K562 (cell line): ENCODE data around the gene PRSS50. TPM values are rescaled to one million over a fixed set of nuclear protein-coding genes. Genes with fewer than 3 reads are reported as not detected.

Source experiments
- ATAC-seq: fragments of 200-7000 bp; cut with Tn5 transposase; 3 replicates; pipeline ENCODE4 v1.9.1; 2020; ENCODE audit warnings: moderate library complexity
- BruUV-seq: library from RNA; stranded (reverse); fragments of 400-500 nt; replicated peaks from 2 replicates; lab custom pipeline; 2021; lab: Mats Ljungman, UMichigan
- CTCF ChIA-PET: fragments of 300-600 bp; formaldehyde crosslinking; extraction: SDS; loops from one replicate; lab custom pipeline; 2021; ENCODE audit warnings: low intra/inter-chr PET ratio; lab: Yijun Ruan, JAX
- POLR2A ChIA-PET: fragments of 300-600, 350-650 bp; sonication (Branson Sonifier 250); formaldehyde crosslinking; extraction: SDS; loops from one replicate; lab custom pipeline; 2021; ENCODE audit warnings: antibody characterized with exemption, inconsistent platforms; lab: Yijun Ruan, JAX
- DNase-seq, 4 experiments: peaks; one replicate each; pipeline versions ENCODE4 v3.0.0 to v3.0.0-alpha.2; 2011 to 2018; ENCODE audit warnings: low spot score in 3 of 4, mixed read lengths in 3 of 4; ENCODE audit errors: extremely low read depth in 1 of 4
- FAIRE-seq: peaks from 2 replicates; lab custom pipeline; 2011; peaks lifted over from hg19 to GRCh38; lab: Jason Lieb, UNC
- H2AFZ ChIP-seq: 2 replicates; pipeline ENCODE4 v1.6.0; 2011; ENCODE audit warnings: low read depth, low read length, control low read depth, inconsistent platforms
- H3K27ac ChIP-seq: fragments of 200-600 bp; 3 replicates; pipeline ENCODE4 v1.8.0; 2011; ENCODE audit warnings: low read depth, mild to moderate bottlenecking, control low read depth, inconsistent platforms, low read length, moderate library complexity, mixed read lengths; ENCODE audit errors: extremely low read depth
- H3K27me3 ChIP-seq, 2 experiments: fragments of 300-600 bp in 1 of 2; 2 replicates in 1 of 2; 3 replicates in 1 of 2; pipeline versions ENCODE4 v1.6.0 to v1.8.0; 2011; ENCODE audit warnings: inconsistent platforms in 2 of 2, low read length in 2 of 2, mild to moderate bottlenecking in 1 of 2, mixed read lengths in 1 of 2, moderate library complexity in 1 of 2; ENCODE audit not compliant: control insufficient read depth in 2 of 2, insufficient read depth in 2 of 2
- H3K36me3 ChIP-seq: fragments of 300-600 bp; 3 replicates; pipeline ENCODE4 v1.8.0; 2011; ENCODE audit warnings: mild to moderate bottlenecking, low read length, inconsistent platforms; ENCODE audit not compliant: control insufficient read depth, insufficient read depth
- H3K4me1 ChIP-seq, 2 experiments: fragments of 200-600 bp in 1 of 2; replicated peaks in 1 of 2; 2 replicates in 1 of 2; 3 replicates in 1 of 2; pipeline versions ENCODE4 v1.5.1 to v1.8.0; 2011; ENCODE audit warnings: inconsistent platforms in 2 of 2, low read length in 2 of 2, mild to moderate bottlenecking in 1 of 2, mixed read lengths in 1 of 2, moderate library complexity in 1 of 2; ENCODE audit not compliant: control insufficient read depth in 2 of 2, insufficient read depth in 2 of 2
- H3K4me2 ChIP-seq: 2 replicates; pipeline ENCODE4 v1.6.1; 2011; ENCODE audit warnings: low read length, control low read depth, inconsistent platforms, mixed read lengths; ENCODE audit not compliant: insufficient read depth
- H3K4me3 ChIP-seq: fragments of 200-600 bp; sonication (generic), shearing (Covaris generic); 2 replicates; pipeline ENCODE4 v1.5.1; 2016; ENCODE audit warnings: control low read depth, inconsistent platforms
- H3K79me2 ChIP-seq: fragments of 200-600 bp; 3 replicates; pipeline ENCODE4 v1.8.0; 2011; ENCODE audit warnings: low read length, inconsistent platforms; ENCODE audit not compliant: control insufficient read depth, insufficient read depth
- H3K9ac ChIP-seq, 2 experiments: 2 replicates each; pipeline versions ENCODE4 v1.6.0 to v1.6.1; 2011; ENCODE audit warnings: low read depth in 2 of 2, low read length in 2 of 2, control low read depth in 1 of 2, inconsistent platforms in 1 of 2, mild to moderate bottlenecking in 1 of 2, mixed read lengths in 1 of 2; ENCODE audit not compliant: insufficient read depth in 1 of 2
- H3K9me1 ChIP-seq: one replicate; pipeline ENCODE4 v1.6.0; 2011; ENCODE audit warnings: inconsistent platforms, mild to moderate bottlenecking, low read length, moderate library complexity; ENCODE audit not compliant: control insufficient read depth, insufficient read depth
- H3K9me3 ChIP-seq: replicated peaks from 2 replicates; pipeline ENCODE4 v1.5.1; 2011; ENCODE audit warnings: low read depth, low read length, inconsistent platforms; ENCODE audit not compliant: control insufficient read depth, insufficient read depth
- H4K20me1 ChIP-seq: replicated peaks from 2 replicates; pipeline ENCODE4 v1.6.1; 2011; ENCODE audit warnings: low read length, inconsistent platforms, mixed read lengths; ENCODE audit not compliant: control insufficient read depth, insufficient read depth
- ASH1L ChIP-seq: fragments of 450-650 bp; IDR thresholded peaks from 2 replicates; pipeline ENCODE4 v1.6.1; 2018; ENCODE audit warnings: borderline replicate concordance, mild to moderate bottlenecking, low read depth; ENCODE audit not compliant: partially characterized antibody
- MTA3 ChIP-seq: fragments of 450-650 bp; formaldehyde crosslinking; IDR thresholded peaks from 2 replicates; pipeline ENCODE4 v1.6.1; 2017; ENCODE audit warnings: mild to moderate bottlenecking, borderline replicate concordance
- NONO ChIP-seq, 2 experiments: fragments of 200-400 bp in 1 of 2; fragments of 450-650 bp in 1 of 2; formaldehyde crosslinking in 1 of 2; IDR thresholded peaks; 2 replicates each; pipeline ENCODE4 v1.6.1; 2017; ENCODE audit warnings: low read depth in 2 of 2, mild to moderate bottlenecking in 2 of 2, moderate library complexity in 2 of 2, low read length in 1 of 2
- NR2F6 ChIP-seq: fragments of 450-650 bp; formaldehyde crosslinking; IDR thresholded peaks from 2 replicates; pipeline ENCODE4 v1.4.0; 2020; ENCODE audit warnings: mild to moderate bottlenecking
- PATZ1 ChIP-seq: fragments of 250-450 bp; sonication (Bioruptor Pico); IDR thresholded peaks from 2 replicates; pipeline ENCODE4 v1.5.0; 2020; ENCODE audit warnings: mild to moderate bottlenecking, borderline replicate concordance
- SPI1 ChIP-seq: IDR thresholded peaks from 2 replicates; pipeline ENCODE4 v1.6.1; 2011; ENCODE audit warnings: low read depth, low read length, control low read depth, borderline replicate concordance
- ZFP1 ChIP-seq: fragments of 450-650 bp; formaldehyde crosslinking; IDR thresholded peaks from 2 replicates; pipeline ENCODE4 v1.4.0; 2020; ENCODE audit warnings: mild to moderate bottlenecking, mixed read lengths
- ZNF232 ChIP-seq: sonication (generic); formaldehyde crosslinking; IDR thresholded peaks from 2 replicates; pipeline ENCODE4 v1.8.0; 2022; ENCODE audit warnings: mild to moderate bottlenecking, missing genetic modification reagents
- ZNF609 ChIP-seq: sonication (generic); formaldehyde crosslinking; IDR thresholded peaks from 2 replicates; pipeline ENCODE4 v1.8.1; 2023; ENCODE audit warnings: missing genetic modification reagents, mild to moderate bottlenecking, borderline replicate concordance
- WGBS: fragments of 100-300 bp; shearing (Covaris generic); methylation state at CpG from one replicate; pipeline ENCODE4 v1.1.6; 2016; ENCODE audit warnings: low coverage, mixed read lengths; ENCODE audit not compliant: insufficient coverage; ENCODE audit errors: missing lambda C conversion rate; 5-methylcytosine and 5-hydroxymethylcytosine counted together
- in situ Hi-C: fragments of 300-500 bp; cut with MboI; formaldehyde crosslinking; loops from 4 replicates; pipeline ENCODE4 v1.15.0; 2018; ENCODE audit warnings: inconsistent platforms, mixed read lengths
- intact Hi-C: fragments of 100-400 bp; cut with micrococcal nuclease; formaldehyde crosslinking; loops from 2 replicates; pipeline ENCODE4 v1.14.2; 2022
- polyA plus RNA-seq, 8 experiments: library from polyadenylated mRNA; depleted of rRNA in 4 of 8; stranded (reverse) in 5 of 8; unstranded in 3 of 8; fragments of >200 nt; fragmentation: Nextera tagmentation in 2 of 8; fragmentation: Illumina TruSeq in 1 of 8; extraction: Ambion mirVana in 2 of 8; extraction: Trizol in 1 of 8; gene quantifications; 2 replicates each; pipeline versions ENCODE4 v1.2.1 to v1.2.3, GENCODE V29; 2011 to 2014; ENCODE audit warnings: inconsistent platforms in 1 of 8, missing spikeins in 1 of 8
- total RNA-seq, 7 experiments: library from RNA; depleted of rRNA in 6 of 7; stranded (reverse); fragments of >200 nt in 6 of 7; fragmentation: Illumina TruSeq in 2 of 7; extraction: Trizol in 2 of 7; gene quantifications; 2 replicates each; pipeline versions ENCODE4 v1.2.1 to v1.2.3, GENCODE V29; 2011 to 2021; ENCODE audit warnings: low replicate concordance in 1 of 7

PRSS50 gene
- total and polyA plus RNA-seq, 9 of the 15 experiments (the other 6 are each of a cell fraction or from before 2014, with no cell fraction given), result 0.01 TPM; not detected in 8

- DNase-seq (no peak), FAIRE-seq (no peak), ATAC-seq (no peak)
- ChIA-PET CTCF (interaction anchor here (1.1 kb wide), 1 partner anchor 148 kb away, joined by 4 read pairs; no protein-coding TSS in a partner anchor), POLR2A (interaction anchor here (0.6 to 1.7 kb wide), 3 partner anchors 11 to 344 kb away, joined by 3 to 11 read pairs (median 3); no protein-coding TSS in a partner anchor)
- in situ Hi-C loops (no loop called here), intact Hi-C loops (loop anchor here (10.0 kb wide), 2 partner anchors 287 to 667 kb away; no protein-coding TSS in a partner anchor)
- H2AFZ ChIP-seq, result no peak overlapping the region
- BruUV-seq, result no TSS peak
- no peak overlapping the region for H3K4me3 ChIP-seq
- H3K27me3 ChIP-seq, result peaks cover 7 to 48% of the 10 kb centered on the region in 2 experiments; a peak in 4 of 5 replicates
- WGBS, result 5% methylated on average over 7 of the region's 7 CpGs
- TF ChIP-seq PATZ1 (CRISPR knock-in tag), result no peak
- TF ChIP-seq MTA3, result no peak
- no peak for TF ChIP-seq ZFP1 (CRISPR knock-in tag)
- no peak for TF ChIP-seq SPI1
- no peak for TF ChIP-seq NONO (IDR thresholded peaks at IDR 0.05; ENCODE audit: low read depth in 2 of 2, low read length in 1 of 2)
- TF ChIP-seq ZNF609, result no peak
- TF ChIP-seq ASH1L, result no peak
- no peak for TF ChIP-seq NR2F6 (CRISPR knock-in tag)
- TF ChIP-seq ZNF232 (CRISPR knock-in tag), result no peak
- no peaks in the 10 kb centered on the region for H3K4me1 ChIP-seq
- H3K9me1 ChIP-seq, result no peaks in the 10 kb centered on the region
- no peaks in the 10 kb centered on the region for H3K9me3 ChIP-seq
- no peaks in the 10 kb centered on the region for H3K36me3 ChIP-seq
- H3K9ac ChIP-seq, result no peak overlapping the region
- no peak overlapping the region for H3K4me2 ChIP-seq
- H3K27ac ChIP-seq, result no peak overlapping the region
- H3K79me2 ChIP-seq, result no peaks in the 10 kb centered on the region
- H4K20me1 ChIP-seq, result peaks cover 38% of the 10 kb centered on the region
These were observed 10.1 kb downstream of the PRSS50 start for GRCh38 chr3:46707601-46708011.
